Gastroesophageal sphincter (tissue), 4 donors: Measurements from ENCODE around the gene HOXB4. TPM values are rescaled to one million over a fixed set of nuclear protein-coding genes. Genes with fewer than 3 reads are reported as not detected.

Source experiments
- ATAC-seq: fragments of 150-250 bp; one replicate; pipeline ENCODE4 v1.9.1; 2016; ENCODE audit warnings: mild to moderate bottlenecking, moderate library complexity
- H3K27ac ChIP-seq, 4 donors: fragments of 200-600 bp; sonication (generic) in 3 of 4; 1 replicate in 3 of 4; 2 replicates in 1 of 4; pipeline ENCODE4 v1.5.1; 2016 to 2019
- H3K27me3 ChIP-seq: fragments of 200-600 bp; sonication (generic); one replicate; pipeline ENCODE4 v1.5.1; 2019
- H3K36me3 ChIP-seq, 2 donors: fragments of 200-600 bp; sonication (generic); one replicate each; pipeline ENCODE4 v1.5.1; 2019; ENCODE audit warnings: control low read depth in 1 of 2
- H3K4me1 ChIP-seq, 3 donors: fragments of 200-600 bp; sonication (generic); 1 replicate in 2 of 3; 2 replicates in 1 of 3; pipeline ENCODE4 v1.5.1; 2016 to 2019; ENCODE audit warnings: control low read depth in 2 of 3
- H3K4me3 ChIP-seq, 2 donors: fragments of 200-600 bp; sonication (generic); one replicate each; pipeline ENCODE4 v1.5.1; 2019; ENCODE audit warnings: mild to moderate bottlenecking in 1 of 2, moderate library complexity in 1 of 2
- H3K9me3 ChIP-seq, 3 donors: fragments of 200-600 bp; sonication (generic); one replicate each; pipeline ENCODE4 v1.5.1; 2017 to 2019; ENCODE audit warnings: control low read depth in 2 of 3
- EP300 ChIP-seq: sonication (generic); formaldehyde crosslinking; IDR thresholded peaks from one replicate; pipeline ENCODE4 v1.6.1; 2017; ENCODE audit warnings: antibody characterized with exemption, mild to moderate bottlenecking
- POLR2A ChIP-seq, 2 donors: fragments of 450-650 bp; IDR thresholded peaks; one replicate each; pipeline ENCODE4 v1.6.1; 2017; ENCODE audit warnings: antibody characterized with exemption in 2 of 2, mild to moderate bottlenecking in 2 of 2, moderate library complexity in 1 of 2
- POLR2AphosphoS5 ChIP-seq: sonication (generic); formaldehyde crosslinking; IDR thresholded peaks from one replicate; pipeline ENCODE4 v1.6.1; 2017; ENCODE audit warnings: antibody characterized with exemption
- WGBS, 2 donors: methylation state at CpG; one replicate each; pipeline ENCODE4 v1.1.5; 2018; ENCODE audit warnings: low coverage in 1 of 2; 5-methylcytosine and 5-hydroxymethylcytosine counted together
- total RNA-seq, 4 donors: library from RNA; depleted of rRNA; stranded (reverse); fragments of >200 nt; gene quantifications; one replicate each; pipeline ENCODE4 v1.1.0, GENCODE V29; 2016
- TF ChIP-seq, protein P1 (sequence below), 4 experiments: fragments of 200-600 bp in 2 of 4; fragments of 450-650 bp in 2 of 4; sonication (generic) in 1 of 4; IDR thresholded peaks; one replicate each; pipeline ENCODE4 v1.5.1; 2017 to 2019; ENCODE audit warnings: antibody characterized with exemption in 4 of 4, mild to moderate bottlenecking in 2 of 4, moderate library complexity in 2 of 4

HOXB4 gene
- total RNA-seq, 4 donors from 2014 or later: 3.0 to 12.9 (median 6.9) TPM

DNA sequence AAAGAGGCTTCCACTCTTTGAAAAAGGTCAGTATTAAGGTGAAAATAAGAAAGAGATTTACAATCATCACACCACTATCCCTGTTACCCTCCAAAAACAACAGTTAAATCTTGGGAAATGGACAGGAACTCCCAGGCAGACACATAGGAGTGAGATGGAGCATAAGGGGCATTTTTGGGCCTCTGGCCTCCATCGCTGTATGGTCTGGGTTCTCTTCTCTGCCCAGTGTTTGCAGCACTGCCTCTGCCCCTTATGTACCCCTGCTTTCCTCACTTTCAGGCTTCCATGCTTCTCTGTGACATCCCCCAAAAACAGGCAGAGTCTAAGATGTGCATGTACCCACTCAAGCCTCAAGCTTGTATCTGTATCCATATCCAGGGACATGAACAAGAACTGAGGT, 32.6 kb downstream of the HOXB4 start:
- H3K27ac ChIP-seq: peak overlapping the region; percentile 90 to 98 (median 96)
- H3K9me3 ChIP-seq: no peaks in the 10 kb centered on the region
- no peaks in the 10 kb centered on the region for H3K27me3 ChIP-seq
- TF ChIP-seq EP300 (no peak), POLR2AphosphoS5 (no peak), POLR2A (IDR thresholded peaks at IDR 0.05) (no peak)
- TF ChIP-seq, protein P1, sequence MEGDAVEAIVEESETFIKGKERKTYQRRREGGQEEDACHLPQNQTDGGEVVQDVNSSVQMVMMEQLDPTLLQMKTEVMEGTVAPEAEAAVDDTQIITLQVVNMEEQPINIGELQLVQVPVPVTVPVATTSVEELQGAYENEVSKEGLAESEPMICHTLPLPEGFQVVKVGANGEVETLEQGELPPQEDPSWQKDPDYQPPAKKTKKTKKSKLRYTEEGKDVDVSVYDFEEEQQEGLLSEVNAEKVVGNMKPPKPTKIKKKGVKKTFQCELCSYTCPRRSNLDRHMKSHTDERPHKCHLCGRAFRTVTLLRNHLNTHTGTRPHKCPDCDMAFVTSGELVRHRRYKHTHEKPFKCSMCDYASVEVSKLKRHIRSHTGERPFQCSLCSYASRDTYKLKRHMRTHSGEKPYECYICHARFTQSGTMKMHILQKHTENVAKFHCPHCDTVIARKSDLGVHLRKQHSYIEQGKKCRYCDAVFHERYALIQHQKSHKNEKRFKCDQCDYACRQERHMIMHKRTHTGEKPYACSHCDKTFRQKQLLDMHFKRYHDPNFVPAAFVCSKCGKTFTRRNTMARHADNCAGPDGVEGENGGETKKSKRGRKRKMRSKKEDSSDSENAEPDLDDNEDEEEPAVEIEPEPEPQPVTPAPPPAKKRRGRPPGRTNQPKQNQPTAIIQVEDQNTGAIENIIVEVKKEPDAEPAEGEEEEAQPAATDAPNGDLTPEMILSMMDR (IDR thresholded peaks at IDR 0.05): no peak
- no peak overlapping the region for H3K4me3 ChIP-seq
- ATAC-seq: no peak
- H3K4me1 ChIP-seq: peaks cover 11 to 70% (median 44%) of the 10 kb centered on the region in 3 donors
- 100% methylated on average over 1 of the region's 1 CpG; no CpG with 5 or more reads in 1 of the 2 donors for WGBS, 2 donors
- peaks cover 0 to 14% of the 10 kb centered on the region in 2 donors for H3K36me3 ChIP-seq

- H3K27ac ChIP-seq: peak within 1 kb of the TSS; percentile 90 to 98 (median 96)
- peak within 1 kb of the TSS; percentile 73 to 81 for H3K4me3 ChIP-seq
- no peak for ATAC-seq
- no peaks in the 10 kb centered on the region for H3K27me3 ChIP-seq
- TF ChIP-seq, protein P1 (IDR thresholded peaks at IDR 0.05): no peak
- TF ChIP-seq POLR2AphosphoS5 (no peak), EP300 (no peak), POLR2A (IDR thresholded peaks at IDR 0.05) (no peak)
- no peaks in the 10 kb centered on the region for H3K9me3 ChIP-seq
- peaks cover 11 to 70% (median 42%) of the 10 kb centered on the region in 3 donors for H3K4me1 ChIP-seq
- peaks cover 0 to 9% of the 10 kb centered on the region in 2 donors for H3K36me3 ChIP-seq
- 20 to 23% methylated on average over 2 to 5 of the region's 12 CpGs for WGBS, 2 donors
Observed at GRCh38 chr17:48545022-48545375, 33.2 kb downstream of the HOXB4 start, which contains the start of gene HOXB2. TSS of gene HOXB2 (minus strand) at chr17:48545109. CDS start at chr17:48544911, 198 bp downstream.

DNA sequence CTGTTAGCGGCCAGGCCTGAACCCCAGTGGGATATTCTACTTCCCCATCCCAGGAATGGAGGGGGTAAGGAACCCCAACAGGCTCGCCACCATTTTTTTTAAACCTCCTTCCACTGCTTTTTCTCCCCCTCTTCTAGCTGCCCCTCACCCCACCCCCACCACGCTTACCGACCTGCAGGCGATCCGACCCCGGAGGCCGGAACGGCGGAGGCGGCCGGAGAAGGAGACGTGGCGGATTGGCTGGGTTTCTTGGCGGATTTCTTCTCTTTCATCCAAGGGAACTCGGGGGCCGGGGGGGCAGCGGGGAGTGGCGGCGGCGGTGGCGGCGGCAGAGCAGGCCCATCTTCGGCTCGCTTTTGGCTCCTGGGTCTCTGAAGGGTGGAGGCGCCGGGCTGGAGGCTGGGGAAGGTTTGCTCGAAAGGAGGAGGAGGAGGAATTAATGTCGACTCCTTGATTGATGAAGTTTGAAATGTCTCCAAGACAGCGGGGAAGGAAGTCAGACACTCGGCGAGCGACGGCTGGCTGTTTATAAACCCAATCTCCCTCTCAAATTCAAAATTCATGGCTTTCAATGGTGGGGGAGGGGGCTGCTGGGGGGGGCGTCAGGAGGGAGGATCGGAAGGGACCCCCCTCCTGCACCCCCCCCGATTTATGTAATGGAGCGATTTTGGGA, 33.7 kb downstream of the HOXB4 start:
- peak overlapping the region; percentile 90 to 98 (median 96) for H3K27ac ChIP-seq
- H3K4me3 ChIP-seq: peak overlapping the region; percentile 73 to 81
- H3K4me1 ChIP-seq: peaks cover 11 to 68% (median 42%) of the 10 kb centered on the region in 3 donors
- ATAC-seq: peak; percentile 87
- peak in 1 of 2 donors; percentile 25 for TF ChIP-seq POLR2A (IDR thresholded peaks at IDR 0.05)
- TF ChIP-seq, protein P1 (IDR thresholded peaks at IDR 0.05): no peak
- peak; percentile 72 for TF ChIP-seq POLR2AphosphoS5
- peaks cover 0 to 5% of the 10 kb centered on the region in 2 donors for H3K36me3 ChIP-seq
- H3K27me3 ChIP-seq: no peaks in the 10 kb centered on the region
- 0 to 19% methylated on average over 8 to 23 of the region's 38 CpGs for WGBS, 2 donors
- H3K9me3 ChIP-seq: no peaks in the 10 kb centered on the region

GRCh38 chr17:48543854-48544348, 34.2 kb downstream of the HOXB4 start:
- Histone ChIP-seq H3K36me3 (peaks cover 0 to 5% of the 10 kb centered on the region in 2 donors), H3K4me1 (peaks cover 11 to 62% (median 42%) of the 10 kb centered on the region in 3 donors), H3K27ac (peak overlapping the region; percentile 90 to 98 (median 96)), H3K4me3 (peak overlapping the region; percentile 73 to 81), H3K27me3 (no peaks in the 10 kb centered on the region), H3K9me3 (no peaks in the 10 kb centered on the region)
- ATAC-seq: no peak
- TF ChIP-seq, protein P1 (IDR thresholded peaks at IDR 0.05): no peak
- TF ChIP-seq EP300 (no peak), POLR2A (IDR thresholded peaks at IDR 0.05) (no peak), POLR2AphosphoS5 (no peak)
- 0 to 2% methylated on average over 2 to 11 of the region's 20 CpGs for WGBS, 2 donors
